KMS-11 (cell line): Measurements from ENCODE around the gene ENOX1.

ENCODE experiments used
- H2AFZ ChIP-seq: fragments of 200-600 bp; sonication (generic); 2 replicates; pipeline ENCODE4 v1.6.1; 2016; ENCODE audit warnings: antibody characterized with exemption, mixed run types, low read depth
- H3K27ac ChIP-seq: fragments of 200-600 bp; sonication (generic); 2 replicates; pipeline ENCODE4 v1.6.1; 2016; ENCODE audit warnings: mild to moderate bottlenecking, mixed run types
- H3K27me3 ChIP-seq: fragments of 200-600 bp; sonication (generic); 2 replicates; pipeline ENCODE4 v1.6.1; 2017; ENCODE audit warnings: mild to moderate bottlenecking, low read depth, mixed run types, moderate library complexity; ENCODE audit not compliant: insufficient read depth
- H3K36me3 ChIP-seq: fragments of 200-600 bp; sonication (generic); 2 replicates; pipeline ENCODE4 v1.6.1; 2017; ENCODE audit warnings: mild to moderate bottlenecking, mixed run types; ENCODE audit not compliant: insufficient read depth
- H3K4me1 ChIP-seq: fragments of 200-600 bp; sonication (generic); 2 replicates; pipeline ENCODE4 v1.6.1; 2016; ENCODE audit warnings: mild to moderate bottlenecking, low read depth, mixed run types; ENCODE audit not compliant: poor library complexity, severe bottlenecking
- H3K4me2 ChIP-seq: fragments of 200-600 bp; sonication (generic); 2 replicates; pipeline ENCODE4 v1.7.0; 2016; ENCODE audit warnings: mild to moderate bottlenecking, mixed run types
- H3K4me3 ChIP-seq: fragments of 200-600 bp; sonication (generic); IDR thresholded peaks from 2 replicates; pipeline ENCODE4 v1.6.1; 2017; ENCODE audit warnings: low read depth, low read length, mixed read lengths; ENCODE audit not compliant: insufficient read depth
- H3K79me2 ChIP-seq: fragments of 200-600 bp; sonication (generic); 2 replicates; pipeline ENCODE4 v1.6.1; 2016; ENCODE audit warnings: low read depth, mixed run types; ENCODE audit not compliant: insufficient read depth
- H3K9ac ChIP-seq: fragments of 200-600 bp; sonication (generic); 2 replicates; pipeline ENCODE4 v1.6.1; 2016; ENCODE audit warnings: mild to moderate bottlenecking, mixed run types
- H4K20me1 ChIP-seq: fragments of 200-600 bp; sonication (generic); 2 replicates; pipeline ENCODE4 v1.6.1; 2016; ENCODE audit warnings: mild to moderate bottlenecking, mixed run types; ENCODE audit not compliant: insufficient read depth
- CTCF ChIP-seq: fragments of 200-600 bp; sonication (generic); conservative IDR thresholded peaks from 2 replicates; pipeline ENCODE4 v1.6.1; 2017; ENCODE audit warnings: low read depth, mild to moderate bottlenecking, antibody characterized with exemption, low read length, moderate library complexity, mixed read lengths

The ENOX1 gene

GRCh38 chr13:43315522-43315921, 471.2 kb downstream of the ENOX1 start:
- H3K4me3 ChIP-seq = no peak overlapping the region
- no peak overlapping the region for H3K9ac ChIP-seq
- H4K20me1 ChIP-seq = no peaks in the 10 kb centered on the region
- H3K4me2 ChIP-seq = no peak overlapping the region
- H3K79me2 ChIP-seq = no peaks in the 10 kb centered on the region
- no peaks in the 10 kb centered on the region for H3K27me3 ChIP-seq
- TF ChIP-seq CTCF = no peak
- H2AFZ ChIP-seq = no peak overlapping the region
- peaks cover 16% of the 10 kb centered on the region for H3K4me1 ChIP-seq
- H3K36me3 ChIP-seq = no peaks in the 10 kb centered on the region
- no peak overlapping the region for H3K27ac ChIP-seq

DNA sequence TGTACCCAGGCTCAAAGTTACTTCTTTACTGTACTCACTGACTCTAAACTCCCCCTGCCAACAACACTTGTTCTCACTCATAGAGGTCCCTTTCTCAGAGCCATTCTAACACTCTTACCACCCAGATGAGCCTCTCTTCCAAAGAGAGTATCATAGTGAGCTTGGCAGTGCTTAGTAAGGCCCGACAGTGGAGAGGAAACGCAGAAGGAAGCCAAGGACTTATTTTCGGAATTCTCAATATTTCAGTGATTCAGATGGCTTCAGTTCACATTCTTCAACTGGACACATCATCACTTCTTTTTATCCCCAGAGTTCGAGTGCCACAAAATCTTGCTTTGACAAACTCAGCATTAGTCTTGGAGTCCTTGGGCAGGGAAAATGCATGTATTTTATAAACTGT, 477.5 kb downstream of the ENOX1 start:
- no peak overlapping the region for H2AFZ ChIP-seq
- H3K27ac ChIP-seq = no peak overlapping the region
- H3K4me1 ChIP-seq = no peaks in the 10 kb centered on the region
- H3K27me3 ChIP-seq = no peaks in the 10 kb centered on the region
- H3K4me3 ChIP-seq = no peak overlapping the region
- H3K9ac ChIP-seq = no peak overlapping the region
- H3K36me3 ChIP-seq = no peaks in the 10 kb centered on the region
- H3K79me2 ChIP-seq = no peaks in the 10 kb centered on the region
- H4K20me1 ChIP-seq = no peaks in the 10 kb centered on the region
- no peak for TF ChIP-seq CTCF
- H3K4me2 ChIP-seq = no peak overlapping the region

GRCh38 chr13:43307921-43308433, 478.8 kb downstream of the ENOX1 start:
- Histone ChIP-seq H3K4me1 (peaks cover 6% of the 10 kb centered on the region), H2AFZ (no peak overlapping the region), H4K20me1 (no peaks in the 10 kb centered on the region), H3K79me2 (no peaks in the 10 kb centered on the region), H3K4me3 (no peak overlapping the region), H3K4me2 (no peak overlapping the region), H3K9ac (no peak overlapping the region), H3K36me3 (no peaks in the 10 kb centered on the region), H3K27ac (no peak overlapping the region), H3K27me3 (no peaks in the 10 kb centered on the region)
- no peak for TF ChIP-seq CTCF

- peaks cover 12% of the 10 kb centered on the region for H3K4me1 ChIP-seq
- no peak overlapping the region for H3K4me2 ChIP-seq
- H3K79me2 ChIP-seq = no peaks in the 10 kb centered on the region
- no peak overlapping the region for H3K9ac ChIP-seq
- H3K36me3 ChIP-seq = no peaks in the 10 kb centered on the region
- no peak overlapping the region for H3K27ac ChIP-seq
- no peaks in the 10 kb centered on the region for H4K20me1 ChIP-seq
- no peak overlapping the region for H2AFZ ChIP-seq
- TF ChIP-seq CTCF = no peak
- H3K4me3 ChIP-seq = no peak overlapping the region
- H3K27me3 ChIP-seq = no peaks in the 10 kb centered on the region
Observed at GRCh38 chr13:43307221-43307920, 479.4 kb downstream of the ENOX1 start.
